ENCODE measurements around the gene FBXO17. TPM values are rescaled to one million over a fixed set of nuclear protein-coding genes. Genes with fewer than 3 reads are reported as not detected.

The FBXO17 gene
- total and polyA plus RNA-seq, 2 donors (not counting 1 experiment from before 2014, with no cell fraction given), result not detected

DNA sequence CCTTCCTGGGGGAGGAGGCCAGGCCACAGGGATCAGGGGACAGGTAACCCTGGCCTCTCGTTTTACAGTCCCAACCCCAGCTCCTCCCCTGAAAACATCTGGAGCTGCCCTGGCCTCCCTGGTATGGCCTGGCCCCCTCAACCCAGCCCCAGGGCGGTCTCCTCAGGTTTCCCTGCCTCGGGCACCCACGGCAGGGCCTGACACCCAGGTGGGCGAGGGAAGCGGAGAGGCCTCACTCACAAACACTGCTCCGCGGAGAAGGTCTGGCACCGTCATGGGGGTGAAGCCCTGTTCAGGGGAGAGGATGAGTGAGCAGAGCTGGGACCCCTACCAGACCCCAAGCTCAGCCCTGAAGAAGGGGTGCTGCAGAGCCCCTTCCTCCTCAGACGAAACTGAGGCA is 57.0 kb downstream of the FBXO17 start:
- no peak overlapping the region for H3K27ac ChIP-seq (ENCODE audit: low read length in 2 of 2)
- Mint-ChIP-seq H3K27ac (no peak overlapping the region), H3K4me1 (no peaks in the 10 kb centered on the region), H3K9me3 (ENCODE audit: insufficient read depth) (no peaks in the 10 kb centered on the region), H3K4me3 (no peak overlapping the region), H3K27me3 (no peaks in the 10 kb centered on the region)
- WGBS (ENCODE audit: insufficient coverage), result 96% methylated on average over 9 of the region's 10 CpGs
- H3K79me2 ChIP-seq (ENCODE audit: control insufficient read depth, insufficient read depth, low read length), result no peaks in the 10 kb centered on the region
- no peaks in the 10 kb centered on the region for H3K9me3 ChIP-seq (ENCODE audit: control extremely low read depth in 1 of 3, control insufficient read depth in 2 of 3, insufficient read depth in 1 of 3, low read length in 2 of 3)
- no peak overlapping the region for H3K4me3 ChIP-seq (ENCODE audit: control extremely low read depth in 1 of 5, extremely low read depth in 1 of 5, insufficient read depth in 1 of 5, low read depth in 2 of 5, low read length in 4 of 5)
- no peak for ATAC-seq (ENCODE audit: low read depth)
- H2AFZ ChIP-seq (ENCODE audit: insufficient read depth, low read depth, low read length, poor library complexity, severe bottlenecking), result no peak overlapping the region
- CTCF ChIA-PET, result interaction anchor here (0.5 kb wide), 1 partner anchor 40 kb away, joined by 6 read pairs; no protein-coding TSS in a partner anchor
- H3K27me3 ChIP-seq (replicated peaks in 1 of 4; ENCODE audit: control extremely low read depth in 1 of 4, control insufficient read depth in 3 of 4, insufficient read depth in 4 of 4, low read length in 3 of 4), result no peaks in the 10 kb centered on the region
- H3K4me2 ChIP-seq (replicated peaks; ENCODE audit: low read depth, low read length, poor library complexity, severe bottlenecking), result no peak overlapping the region
- H4K20me1 ChIP-seq (ENCODE audit: control insufficient read depth, insufficient read depth, low read length, poor library complexity, severe bottlenecking), result no peaks in the 10 kb centered on the region
- no peaks in the 10 kb centered on the region for H3K4me1 ChIP-seq (ENCODE audit: control insufficient read depth in 2 of 2, insufficient read depth in 2 of 2, low read length in 2 of 2)
- POLR2A ChIA-PET, result interaction anchor here (0.7 kb wide), 1 partner anchor 202 kb away, joined by 3 read pairs; no protein-coding TSS in a partner anchor
- DNase-seq, result no peak
- intact Hi-C loops (cut with micrococcal nuclease), result no loop called here
- H3K36me3 ChIP-seq (replicated peaks in 1 of 2; ENCODE audit: control extremely low read depth in 1 of 2, control insufficient read depth in 1 of 2, extremely low read depth in 1 of 2, insufficient read depth in 2 of 2, low read length in 1 of 2), result peaks cover 1 to 5% of the 10 kb centered on the region in 2 experiments
- no peak overlapping the region for H3K9ac ChIP-seq (ENCODE audit: low read length)
- TF ChIP-seq, protein P1, sequence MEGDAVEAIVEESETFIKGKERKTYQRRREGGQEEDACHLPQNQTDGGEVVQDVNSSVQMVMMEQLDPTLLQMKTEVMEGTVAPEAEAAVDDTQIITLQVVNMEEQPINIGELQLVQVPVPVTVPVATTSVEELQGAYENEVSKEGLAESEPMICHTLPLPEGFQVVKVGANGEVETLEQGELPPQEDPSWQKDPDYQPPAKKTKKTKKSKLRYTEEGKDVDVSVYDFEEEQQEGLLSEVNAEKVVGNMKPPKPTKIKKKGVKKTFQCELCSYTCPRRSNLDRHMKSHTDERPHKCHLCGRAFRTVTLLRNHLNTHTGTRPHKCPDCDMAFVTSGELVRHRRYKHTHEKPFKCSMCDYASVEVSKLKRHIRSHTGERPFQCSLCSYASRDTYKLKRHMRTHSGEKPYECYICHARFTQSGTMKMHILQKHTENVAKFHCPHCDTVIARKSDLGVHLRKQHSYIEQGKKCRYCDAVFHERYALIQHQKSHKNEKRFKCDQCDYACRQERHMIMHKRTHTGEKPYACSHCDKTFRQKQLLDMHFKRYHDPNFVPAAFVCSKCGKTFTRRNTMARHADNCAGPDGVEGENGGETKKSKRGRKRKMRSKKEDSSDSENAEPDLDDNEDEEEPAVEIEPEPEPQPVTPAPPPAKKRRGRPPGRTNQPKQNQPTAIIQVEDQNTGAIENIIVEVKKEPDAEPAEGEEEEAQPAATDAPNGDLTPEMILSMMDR (IDR thresholded peaks at IDR 0.05), result no peak
- TF ChIP-seq EZH2 (IDR thresholded peaks at IDR 0.05; ENCODE audit: borderline replicate concordance, insufficient read depth, low read depth, low read length, poor library complexity, severe bottlenecking), result no peak

DNA sequence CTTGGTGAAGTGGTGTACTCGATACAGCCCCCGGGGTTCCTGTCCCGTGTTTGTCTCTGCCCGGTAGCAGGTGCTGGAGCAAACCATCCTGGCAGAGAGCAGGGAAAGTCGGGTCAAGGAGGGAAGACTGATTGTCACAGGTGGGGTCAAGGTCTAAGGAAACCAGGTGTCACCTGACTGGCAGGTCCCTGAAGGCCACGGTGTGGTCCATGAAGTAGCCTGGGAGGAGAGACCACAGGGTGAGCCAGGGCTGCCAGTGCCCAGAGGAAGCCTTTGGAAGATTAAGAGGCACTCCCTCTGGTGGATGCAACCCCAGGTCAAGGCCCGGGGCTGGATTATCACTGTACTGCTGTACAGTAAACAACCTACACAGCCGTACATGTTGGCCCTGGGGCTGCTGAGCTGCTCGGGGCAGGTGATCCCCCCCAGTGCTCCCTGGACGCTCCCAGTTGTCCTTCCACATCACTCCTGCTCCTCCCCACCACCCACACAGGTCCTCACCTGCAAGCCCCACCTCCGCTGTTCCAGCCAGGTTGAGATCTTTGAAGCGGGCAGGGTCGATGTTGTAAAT is 57.5 kb downstream of the FBXO17 start:
- Histone ChIP-seq H3K36me3 (replicated peaks in 1 of 2; ENCODE audit: control extremely low read depth in 1 of 2, control insufficient read depth in 1 of 2, extremely low read depth in 1 of 2, insufficient read depth in 2 of 2, low read length in 1 of 2) (peaks cover 1 to 5% of the 10 kb centered on the region in 2 experiments), H3K27ac (ENCODE audit: low read length in 2 of 2) (no peak overlapping the region), H4K20me1 (ENCODE audit: control insufficient read depth, insufficient read depth, low read length, poor library complexity, severe bottlenecking) (no peaks in the 10 kb centered on the region), H3K9ac (ENCODE audit: low read length) (no peak overlapping the region), H3K4me2 (replicated peaks; ENCODE audit: low read depth, low read length, poor library complexity, severe bottlenecking) (no peak overlapping the region), H3K79me2 (ENCODE audit: control insufficient read depth, insufficient read depth, low read length) (no peaks in the 10 kb centered on the region), H3K9me3 (ENCODE audit: control extremely low read depth in 1 of 3, control insufficient read depth in 2 of 3, insufficient read depth in 1 of 3, low read length in 2 of 3) (no peaks in the 10 kb centered on the region), H3K27me3 (replicated peaks in 1 of 4; ENCODE audit: control extremely low read depth in 1 of 4, control insufficient read depth in 3 of 4, insufficient read depth in 4 of 4, low read length in 3 of 4) (no peaks in the 10 kb centered on the region), H3K4me1 (ENCODE audit: control insufficient read depth in 2 of 2, insufficient read depth in 2 of 2, low read length in 2 of 2) (no peaks in the 10 kb centered on the region), H3K4me3 (ENCODE audit: control extremely low read depth in 1 of 5, extremely low read depth in 1 of 5, insufficient read depth in 1 of 5, low read depth in 2 of 5, low read length in 4 of 5) (no peak overlapping the region), H2AFZ (ENCODE audit: insufficient read depth, low read depth, low read length, poor library complexity, severe bottlenecking) (no peak overlapping the region)
- no peak for ATAC-seq (ENCODE audit: low read depth)
- H3K4me1 Mint-ChIP-seq, result no peaks in the 10 kb centered on the region
- no peak overlapping the region for H3K27ac Mint-ChIP-seq
- no peak for DNase-seq
- TF ChIP-seq, protein P1 (IDR thresholded peaks at IDR 0.05), result no peak
- no peak for TF ChIP-seq EZH2 (IDR thresholded peaks at IDR 0.05; ENCODE audit: borderline replicate concordance, insufficient read depth, low read depth, low read length, poor library complexity, severe bottlenecking)
- CTCF ChIA-PET, result interaction anchor here (0.5 kb wide), 1 partner anchor 40 kb away, joined by 6 read pairs; no protein-coding TSS in a partner anchor
- intact Hi-C loops (cut with micrococcal nuclease), result no loop called here
- H3K4me3 Mint-ChIP-seq, result no peak overlapping the region
- no peaks in the 10 kb centered on the region for H3K9me3 Mint-ChIP-seq (ENCODE audit: insufficient read depth)
- no peaks in the 10 kb centered on the region for H3K27me3 Mint-ChIP-seq
- POLR2A ChIA-PET, result no interaction called here
- WGBS (ENCODE audit: insufficient coverage), result 95% methylated on average over 11 of the region's 13 CpGs

All from B cell (primary cell).